HepG2 (cell line): ENCODE measurements around the gene TOM1L2. TPM values are rescaled to one million over a fixed set of nuclear protein-coding genes. Genes with fewer than 3 reads are reported as not detected.

Source experiments
- ATF7-NPFF ChIP-seq: sonication (generic); formaldehyde crosslinking; IDR thresholded peaks from 2 replicates; pipeline ENCODE4 v1.8.1; 2023; ENCODE audit warnings: mild to moderate bottlenecking, low read depth, missing genetic modification reagents, moderate library complexity
- DBP ChIP-seq: sonication (generic); formaldehyde crosslinking; IDR thresholded peaks from 2 replicates; pipeline ENCODE4 v1.4.0; 2020; ENCODE audit warnings: missing genetic modification reagents; ENCODE audit errors: not compliant biosample characterization
- E2F5 ChIP-seq: sonication (generic); formaldehyde crosslinking; conservative IDR thresholded peaks from 2 replicates; pipeline ENCODE4 v1.4.0; 2020; ENCODE audit warnings: missing genetic modification reagents
- EEA1 ChIP-seq: sonication (generic); formaldehyde crosslinking; IDR thresholded peaks from 2 replicates; pipeline ENCODE4 v1.5.1; 2020; ENCODE audit warnings: mild to moderate bottlenecking, missing genetic modification reagents, borderline replicate concordance
- ETV5 ChIP-seq: IDR thresholded peaks from 2 replicates; pipeline ENCODE4 v1.6.1; 2018; ENCODE audit warnings: missing biosample characterization, missing genetic modification reagents, inconsistent platforms, borderline replicate concordance
- FOXA1 ChIP-seq, 2 experiments: fragments of 450-650 bp in 1 of 2; sonication (generic) in 1 of 2; formaldehyde crosslinking in 1 of 2; IDR thresholded peaks; 2 replicates each; pipeline versions ENCODE4 v1.4.0 to v1.6.1; 2016 to 2020; ENCODE audit warnings: missing genetic modification reagents in 1 of 2
- HMG20B ChIP-seq: conservative IDR thresholded peaks from 2 replicates; pipeline ENCODE4 v1.6.1; 2016; ENCODE audit warnings: missing genetic modification reagents, missing compliant biosample characterization
- HOXA3 ChIP-seq: sonication (generic); formaldehyde crosslinking; IDR thresholded peaks from 2 replicates; pipeline ENCODE4 v1.5.0; 2020; ENCODE audit warnings: missing genetic modification reagents
- MLXIP ChIP-seq: sonication (generic); formaldehyde crosslinking; IDR thresholded peaks from 2 replicates; pipeline ENCODE4 v1.9.0; 2021; ENCODE audit warnings: missing genetic modification reagents, borderline replicate concordance
- MXI1 ChIP-seq: IDR thresholded peaks from 3 replicates; pipeline ENCODE4 v1.6.1; 2012; ENCODE audit warnings: low read depth, low read length, inconsistent platforms, borderline replicate concordance
- NFATC3 ChIP-seq: sonication (generic); formaldehyde crosslinking; IDR thresholded peaks from 2 replicates; pipeline ENCODE4 v1.5.1; 2020; ENCODE audit warnings: mild to moderate bottlenecking, missing genetic modification reagents
- NR2C2 ChIP-seq: sonication (generic); formaldehyde crosslinking; IDR thresholded peaks from 2 replicates; pipeline ENCODE4 v1.4.0; 2020; ENCODE audit warnings: missing genetic modification reagents, mild to moderate bottlenecking, moderate library complexity, borderline replicate concordance
- POLR2AphosphoS2 ChIP-seq: IDR thresholded peaks from 2 replicates; pipeline ENCODE4 v1.6.1; 2011; ENCODE audit warnings: low read depth, low read length, improper control_type of control experiment
- REXO4 ChIP-seq: sonication (generic); formaldehyde crosslinking; IDR thresholded peaks from 2 replicates; pipeline ENCODE4 v1.8.0; 2022; ENCODE audit warnings: missing genetic modification reagents, mild to moderate bottlenecking, borderline replicate concordance
- SRF ChIP-seq: IDR thresholded peaks from 2 replicates; pipeline ENCODE4 v1.6.1; 2011; ENCODE audit warnings: mild to moderate bottlenecking, low read depth, low read length, moderate library complexity
- ZFP37 ChIP-seq: sonication (generic); formaldehyde crosslinking; IDR thresholded peaks from 2 replicates; pipeline ENCODE4 v1.4.0; 2020; ENCODE audit warnings: missing genetic modification reagents, borderline replicate concordance
- ZMYM4 ChIP-seq: sonication (generic); formaldehyde crosslinking; IDR thresholded peaks from 2 replicates; pipeline ENCODE4 v1.8.1; 2023; ENCODE audit warnings: mild to moderate bottlenecking, missing genetic modification reagents
- ZNF225 ChIP-seq: sonication (generic); formaldehyde crosslinking; IDR thresholded peaks from 2 replicates; pipeline ENCODE4 v1.4.0; 2020; ENCODE audit warnings: mild to moderate bottlenecking, missing genetic modification reagents
- ZNF281 ChIP-seq: sonication (generic); formaldehyde crosslinking; IDR thresholded peaks from 2 replicates; pipeline ENCODE4 v1.4.0; 2020; ENCODE audit warnings: missing genetic modification reagents, borderline replicate concordance
- ZNF296 ChIP-seq: sonication (generic); formaldehyde crosslinking; conservative IDR thresholded peaks from 2 replicates; pipeline ENCODE4 v1.5.0; 2020; ENCODE audit warnings: mild to moderate bottlenecking, missing genetic modification reagents
- ZNF570 ChIP-seq: sonication (generic); formaldehyde crosslinking; IDR thresholded peaks from 2 replicates; pipeline ENCODE4 v1.4.0; 2020; ENCODE audit warnings: mild to moderate bottlenecking, missing genetic modification reagents, borderline replicate concordance
- ZNF670 ChIP-seq: sonication (generic); formaldehyde crosslinking; IDR thresholded peaks from 2 replicates; pipeline ENCODE4 v1.8.0; 2022; ENCODE audit warnings: mild to moderate bottlenecking, missing genetic modification reagents, borderline replicate concordance
- polyA plus RNA-seq, 8 experiments: library from polyadenylated mRNA; depleted of rRNA in 3 of 8; stranded (reverse) in 7 of 8; unstranded in 1 of 8; fragments of >200 nt; fragmentation: Illumina TruSeq in 4 of 8; extraction: Trizol in 4 of 8; gene quantifications; 2 replicates each; pipeline versions ENCODE4 v1.2.1 to v1.2.3, GENCODE V29; 2011 to 2016; ENCODE audit warnings: low read depth in 4 of 8, missing spikeins in 1 of 8, mixed read lengths in 1 of 8; ENCODE audit not compliant: insufficient read depth in 1 of 8
- total RNA-seq, 5 experiments: library from RNA; depleted of rRNA; stranded (reverse); fragments of >200 nt; fragmentation: Illumina TruSeq; extraction: Trizol; gene quantifications; 2 replicates each; pipeline ENCODE4 v1.2.3, GENCODE V29; 2016; ENCODE audit warnings: low read depth in 1 of 5

Gene TOM1L2
- total and polyA plus RNA-seq, 2 of the 13 experiments (the other 11 are each of a cell fraction or from before 2014, with no cell fraction given): 4.7 to 7.4 TPM

- no peak for TF ChIP-seq DBP
- no peak for TF ChIP-seq ZFP37 (CRISPR knock-in tag)
- TF ChIP-seq E2F5 (CRISPR knock-in tag): no peak
- TF ChIP-seq EEA1 (CRISPR knock-in tag): no peak
- peak; percentile 56; the same call in 1 of the 2 replicates for TF ChIP-seq HOXA3 (CRISPR knock-in tag)
- no peak for TF ChIP-seq SRF
- TF ChIP-seq MXI1: peak; percentile 57; the same call in 1 of the 3 replicates
- TF ChIP-seq NR2C2 (CRISPR knock-in tag): peak; percentile 48; the same call in 1 of the 2 replicates
- TF ChIP-seq POLR2AphosphoS2: no peak
- no peak for TF ChIP-seq NFATC3
- TF ChIP-seq MLXIP (CRISPR knock-in tag): no peak
- TF ChIP-seq HMG20B (CRISPR knock-in tag): no peak
- no peak for TF ChIP-seq FOXA1 (IDR thresholded peaks at IDR 0.05)
- TF ChIP-seq FOXA1 (CRISPR knock-in tag; IDR thresholded peaks at IDR 0.05): no peak
- 0 out of 2 replicates have a peak, but pooled peaks have one; percentile 18 for TF ChIP-seq ZNF281
- no peak for TF ChIP-seq ZNF225
- TF ChIP-seq ZNF570 (CRISPR knock-in tag): no peak
- TF ChIP-seq ETV5 (CRISPR knock-in tag): no peak; the same call in 1 of the 2 replicates
- TF ChIP-seq ZNF670: peak; percentile 59; the same call in 1 of the 2 replicates
- TF ChIP-seq ZNF296 (CRISPR knock-in tag): no peak
- TF ChIP-seq ATF7-NPFF (CRISPR knock-in tag): 0 out of 2 replicates have a peak, but pooled peaks have one; percentile 6
- peak; percentile 20; the same call in 1 of the 2 replicates for TF ChIP-seq ZMYM4 (CRISPR knock-in tag)
- no peak for TF ChIP-seq REXO4
Measured at GRCh38 chr17:17823433-17824118, 148.6 kb downstream of the TOM1L2 start (continued).
